CD4-positive, alpha-beta T cell (primary cell): ENCODE data around the gene ECT2. TPM values are rescaled to one million over a fixed set of nuclear protein-coding genes. Genes with fewer than 3 reads are reported as not detected.

Source experiments
- ATAC-seq: fragments of 200-7000 bp; cut with Tn5 transposase; one replicate; pipeline ENCODE4 v1.10.0; 2022; ENCODE audit warnings: mild to moderate bottlenecking; ENCODE audit not compliant: poor library complexity
- CTCF ChIA-PET: fragments of 350-600 bp; sonication (Branson Sonifier 250); formaldehyde crosslinking; loops from one replicate; lab custom pipeline; 2021; ENCODE audit warnings: antibody characterized with exemption, inconsistent platforms; lab: Charles Lee
- POLR2A ChIA-PET: fragments of 350-600 bp; sonication (Branson Sonifier 250); formaldehyde crosslinking; loops from one replicate; lab custom pipeline; 2021; ENCODE audit warnings: antibody characterized with exemption, inconsistent platforms; lab: Charles Lee
- DNase-seq, 14 experiments: peaks; one replicate each; pipeline ENCODE4 v3.0.0-alpha.2; 2013 to 2020; ENCODE audit warnings: mixed read lengths in 2 of 14
- H3K27ac ChIP-seq, 2 donors: one replicate each; pipeline versions ENCODE4 v1.5.1 to v1.7.0; 2013; ENCODE audit warnings: low read length in 2 of 2, low read depth in 1 of 2, mild to moderate bottlenecking in 1 of 2
- H3K27me3 ChIP-seq, 2 experiments: 1 replicate in 1 of 2; 2 replicates in 1 of 2; pipeline versions ENCODE4 v1.6.1 to v1.7.0; 2013; ENCODE audit warnings: low read length in 2 of 2, control low read depth in 1 of 2, mild to moderate bottlenecking in 1 of 2, moderate library complexity in 1 of 2; ENCODE audit not compliant: insufficient read depth in 2 of 2, control insufficient read depth in 1 of 2
- H3K36me3 ChIP-seq: one replicate; pipeline ENCODE4 v1.6.1; 2013; ENCODE audit warnings: low read length, control low read depth; ENCODE audit not compliant: insufficient read depth
- H3K4me1 ChIP-seq: one replicate; pipeline ENCODE4 v1.6.1; 2013; ENCODE audit warnings: low read length, control low read depth; ENCODE audit not compliant: insufficient read depth
- H3K4me3 ChIP-seq: one replicate; pipeline ENCODE4 v1.5.1; 2013; ENCODE audit warnings: mild to moderate bottlenecking, low read length, moderate library complexity
- H3K9me3 ChIP-seq, 2 experiments: 1 replicate in 1 of 2; 2 replicates in 1 of 2; pipeline versions ENCODE4 v1.6.1 to v1.7.0; 2013; ENCODE audit warnings: low read length in 2 of 2, mild to moderate bottlenecking in 2 of 2, control low read depth in 1 of 2, moderate library complexity in 1 of 2; ENCODE audit not compliant: control insufficient read depth in 1 of 2, insufficient read depth in 1 of 2
- H3K27ac Mint-ChIP-seq: one replicate; pipeline ENCODE4 v1.8.0; 2020; ENCODE audit warnings: mixed read lengths
- H3K27me3 Mint-ChIP-seq: one replicate; pipeline ENCODE4 v1.8.0; 2021; ENCODE audit warnings: mixed read lengths
- H3K36me3 Mint-ChIP-seq: one replicate; pipeline ENCODE4 v1.8.0; 2021; ENCODE audit warnings: low read depth, mixed read lengths
- H3K4me1 Mint-ChIP-seq: one replicate; pipeline ENCODE4 v1.8.0; 2021; ENCODE audit warnings: low read depth, mixed read lengths
- H3K4me3 Mint-ChIP-seq: one replicate; pipeline ENCODE4 v1.8.0; 2020; ENCODE audit warnings: mild to moderate bottlenecking, mixed read lengths
- H3K9me3 Mint-ChIP-seq: one replicate; pipeline ENCODE4 v1.8.0; 2020; ENCODE audit warnings: mixed read lengths
- intact Hi-C, 2 experiments: fragments of 100-400 bp; cut with DNase I in 1 of 2; cut with micrococcal nuclease in 1 of 2; formaldehyde crosslinking; loops; one replicate each; pipeline versions ENCODE4 v1.15.1 to v1.9.0; 2023 to 2025; cut with DNase I, micrococcal nuclease
- total RNA-seq, 174 experiments: library from RNA in 2 of 174; stranded (reverse) in 2 of 174; gene quantifications; one replicate each; pipeline ENCODE4 v1.2.3 and lab custom pipeline; 2021 to 2026
- TF ChIP-seq, protein P1 (sequence below): fragments of 200-600 bp; IDR thresholded peaks from one replicate; pipeline ENCODE4 v1.8.0; 2022; ENCODE audit warnings: antibody characterized with exemption, mild to moderate bottlenecking

Gene ECT2
- total RNA-seq, 2 experiments from 2014 or later: 0.71 to 1.1 TPM

DNA sequence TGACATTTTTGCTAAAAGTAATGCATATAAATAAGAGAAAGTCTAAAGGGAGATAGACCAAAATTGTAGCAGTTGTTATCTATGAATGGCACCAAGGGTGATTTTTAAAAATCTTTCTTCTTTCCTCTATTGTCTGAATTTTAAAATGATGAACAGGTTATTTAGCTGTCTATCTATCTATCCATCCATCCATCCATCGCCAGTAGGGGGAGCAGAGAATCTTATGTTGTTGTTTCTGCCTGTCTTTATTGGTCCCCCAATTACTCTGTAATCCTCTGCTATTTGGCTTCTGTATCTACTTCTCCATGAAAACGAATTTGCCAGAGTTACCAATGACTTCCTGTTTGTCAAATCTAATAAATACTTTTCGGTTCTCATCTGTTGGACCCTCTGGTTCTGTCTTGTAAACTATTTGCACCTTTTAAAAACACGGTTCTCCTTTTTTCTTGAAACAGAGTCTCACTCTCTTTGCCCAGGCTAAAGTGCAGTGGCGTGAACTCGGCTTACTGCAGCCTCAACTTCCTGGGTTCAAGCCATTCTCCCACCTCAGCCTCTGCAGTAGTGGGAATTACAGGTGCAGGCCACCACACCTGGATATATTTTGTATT lies 86.0 kb downstream of the ECT2 start:
- no peaks in the 10 kb centered on the region for H3K4me1 ChIP-seq
- H3K27me3 Mint-ChIP-seq: peaks cover 8% of the 10 kb centered on the region
- intact Hi-C loops: no loop called here
- no peaks in the 10 kb centered on the region for H3K4me1 Mint-ChIP-seq
- H3K4me3 ChIP-seq: no peak overlapping the region
- no peaks in the 10 kb centered on the region for H3K9me3 Mint-ChIP-seq
- TF ChIP-seq, protein P1, sequence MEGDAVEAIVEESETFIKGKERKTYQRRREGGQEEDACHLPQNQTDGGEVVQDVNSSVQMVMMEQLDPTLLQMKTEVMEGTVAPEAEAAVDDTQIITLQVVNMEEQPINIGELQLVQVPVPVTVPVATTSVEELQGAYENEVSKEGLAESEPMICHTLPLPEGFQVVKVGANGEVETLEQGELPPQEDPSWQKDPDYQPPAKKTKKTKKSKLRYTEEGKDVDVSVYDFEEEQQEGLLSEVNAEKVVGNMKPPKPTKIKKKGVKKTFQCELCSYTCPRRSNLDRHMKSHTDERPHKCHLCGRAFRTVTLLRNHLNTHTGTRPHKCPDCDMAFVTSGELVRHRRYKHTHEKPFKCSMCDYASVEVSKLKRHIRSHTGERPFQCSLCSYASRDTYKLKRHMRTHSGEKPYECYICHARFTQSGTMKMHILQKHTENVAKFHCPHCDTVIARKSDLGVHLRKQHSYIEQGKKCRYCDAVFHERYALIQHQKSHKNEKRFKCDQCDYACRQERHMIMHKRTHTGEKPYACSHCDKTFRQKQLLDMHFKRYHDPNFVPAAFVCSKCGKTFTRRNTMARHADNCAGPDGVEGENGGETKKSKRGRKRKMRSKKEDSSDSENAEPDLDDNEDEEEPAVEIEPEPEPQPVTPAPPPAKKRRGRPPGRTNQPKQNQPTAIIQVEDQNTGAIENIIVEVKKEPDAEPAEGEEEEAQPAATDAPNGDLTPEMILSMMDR: peak; percentile 38
- H3K36me3 Mint-ChIP-seq: no peaks in the 10 kb centered on the region
- POLR2A ChIA-PET: no interaction called here
- H3K36me3 ChIP-seq: no peaks in the 10 kb centered on the region
- no peak overlapping the region for H3K27ac ChIP-seq
- no peak overlapping the region for H3K4me3 Mint-ChIP-seq
- H3K9me3 ChIP-seq: no peaks in the 10 kb centered on the region
- H3K27me3 ChIP-seq: peaks cover 0 to 4% of the 10 kb centered on the region in 2 experiments
- CTCF ChIA-PET: no interaction called here
- ATAC-seq: no peak
- peak in 4 of 14 experiments; percentile 4 to 14 (median 10) for DNase-seq
- no peak overlapping the region for H3K27ac Mint-ChIP-seq

- H3K4me3 ChIP-seq: no peak overlapping the region
- H3K27me3 Mint-ChIP-seq: peaks cover 23% of the 10 kb centered on the region
- intact Hi-C loops: no loop called here
- H3K4me1 Mint-ChIP-seq: no peaks in the 10 kb centered on the region
- H3K4me3 Mint-ChIP-seq: no peak overlapping the region
- no peaks in the 10 kb centered on the region for H3K36me3 Mint-ChIP-seq
- no peaks in the 10 kb centered on the region for H3K4me1 ChIP-seq
- TF ChIP-seq, protein P1: no peak
- no peaks in the 10 kb centered on the region for H3K9me3 ChIP-seq
- no peaks in the 10 kb centered on the region for H3K27me3 ChIP-seq
- ChIA-PET CTCF (no interaction called here), POLR2A (interaction anchor here (0.6 kb wide), 1 partner anchor 414 kb away, joined by 3 read pairs; no protein-coding TSS in a partner anchor)
- no peak overlapping the region for H3K27ac ChIP-seq
- ATAC-seq (no peak), DNase-seq (no peak)
- no peaks in the 10 kb centered on the region for H3K36me3 ChIP-seq
- H3K27ac Mint-ChIP-seq: no peak overlapping the region
- no peaks in the 10 kb centered on the region for H3K9me3 Mint-ChIP-seq
Observed at GRCh38 chr3:172839679-172840078, 89.2 kb downstream of the ECT2 start.

- H3K27ac Mint-ChIP-seq: no peak overlapping the region
- H3K27me3 ChIP-seq: no peaks in the 10 kb centered on the region
- intact Hi-C loops: no loop called here
- no peak for ATAC-seq
- H3K27ac ChIP-seq: no peak overlapping the region
- TF ChIP-seq, protein P1: no peak
- no peaks in the 10 kb centered on the region for H3K9me3 ChIP-seq
- no peaks in the 10 kb centered on the region for H3K36me3 Mint-ChIP-seq
- no peaks in the 10 kb centered on the region for H3K9me3 Mint-ChIP-seq
- ChIA-PET POLR2A (no interaction called here), CTCF (no interaction called here)
- no peaks in the 10 kb centered on the region for H3K4me1 ChIP-seq
- H3K4me3 Mint-ChIP-seq: no peak overlapping the region
- no peak for DNase-seq
- peaks cover 26% of the 10 kb centered on the region for H3K27me3 Mint-ChIP-seq
- no peaks in the 10 kb centered on the region for H3K4me1 Mint-ChIP-seq
- H3K4me3 ChIP-seq: no peak overlapping the region
- H3K36me3 ChIP-seq: no peaks in the 10 kb centered on the region
Observed at GRCh38 chr3:172840463-172840862, 89.9 kb downstream of the ECT2 start.
